NCI-H82 treated with DMSO at 0.1 percent for 48 hours (cell line): Measurements from ENCODE around the gene LAT.
"Not testable (repeated sequence)": the region's sequence is repeated elsewhere in the genome, so short reads cannot be mapped to it uniquely, and the experiment has no call there.

Experiments
- DNase-seq: peaks from one replicate; lab custom pipeline; 2025; ENCODE audit not compliant: unreplicated experiment; lab: John Stamatoyannopoulos, UW

The LAT gene

GRCh38 chr16:28984619-28985135, at the start of gene LAT:
Gene LAT (plus strand): TSS chr16:28985052. CDS start chr16:28985418, 366 bp downstream.
- DNase-seq = no peak

GRCh38 chr16:28935346-28935745, 49.5 kb upstream of the LAT start:
- DNase-seq = no peak

GRCh38 chr16:28935924-28936783, 48.7 kb upstream of the LAT start:
- DNase-seq = no peak

GRCh38 chr16:28936784-28937155, 48.1 kb upstream of the LAT start:
- DNase-seq = no peak

- DNase-seq = no peak
Observed at GRCh38 chr16:28937222-28937876, 47.5 kb upstream of the LAT start.

- DNase-seq = no peak
Observed at GRCh38 chr16:28938721-28939120, 46.1 kb upstream of the LAT start.

- DNase-seq = not testable (repeated sequence)
Observed at GRCh38 chr16:28939825-28940224, 45.0 kb upstream of the LAT start.

GRCh38 chr16:28943281-28943680, 41.6 kb upstream of the LAT start:
- DNase-seq = peak; percentile 96

- DNase-seq = no peak
Observed at GRCh38 chr16:28946681-28947080, 38.2 kb upstream of the LAT start.

- DNase-seq = peak; percentile 98
Observed at GRCh38 chr16:28950648-28951409, 34.0 kb upstream of the LAT start, which contains the start of gene NFATC2IP. Gene NFATC2IP (plus strand): TSS chr16:28950937. CDS start chr16:28951012, 75 bp downstream.

- no peak for DNase-seq
Observed at GRCh38 chr16:28951410-28951943, 33.4 kb upstream of the LAT start.

- DNase-seq = no peak
Observed at GRCh38 chr16:28958216-28958615, 26.6 kb upstream of the LAT start.

GRCh38 chr16:28958836-28959235, 26.0 kb upstream of the LAT start:
- no peak for DNase-seq

- DNase-seq = no peak
Observed at GRCh38 chr16:28964072-28964471, 20.8 kb upstream of the LAT start.

- DNase-seq = no peak
Observed at GRCh38 chr16:28964496-28964895, 20.4 kb upstream of the LAT start.

GRCh38 chr16:28967156-28967555, 17.7 kb upstream of the LAT start:
- DNase-seq = no peak

- DNase-seq = not testable (repeated sequence)
Observed at GRCh38 chr16:28969696-28970095, 15.2 kb upstream of the LAT start.

GRCh38 chr16:28974007-28974436, 10.8 kb upstream of the LAT start:
- DNase-seq = peak; percentile 16

- peak; percentile 71 for DNase-seq
Observed at GRCh38 chr16:28974437-28975157, 10.3 kb upstream of the LAT start, which contains the start of gene SPNS1. Gene SPNS1 (plus strand): TSS chr16:28974778. CDS start chr16:28975152, 374 bp downstream.

- no peak for DNase-seq
Observed at GRCh38 chr16:28975158-28975599, 9.7 kb upstream of the LAT start.
